HG02763 (cell line): Measurements from ENCODE around the gene CBX1.

Experiments
- ATAC-seq: cut with Tn5 transposase; IDR thresholded peaks from one replicate; pipeline ENCODE4 v1.9.1; 2021; ENCODE audit warnings: mild to moderate bottlenecking, moderate library complexity; ENCODE audit not compliant: unreplicated experiment

CBX1 gene

DNA sequence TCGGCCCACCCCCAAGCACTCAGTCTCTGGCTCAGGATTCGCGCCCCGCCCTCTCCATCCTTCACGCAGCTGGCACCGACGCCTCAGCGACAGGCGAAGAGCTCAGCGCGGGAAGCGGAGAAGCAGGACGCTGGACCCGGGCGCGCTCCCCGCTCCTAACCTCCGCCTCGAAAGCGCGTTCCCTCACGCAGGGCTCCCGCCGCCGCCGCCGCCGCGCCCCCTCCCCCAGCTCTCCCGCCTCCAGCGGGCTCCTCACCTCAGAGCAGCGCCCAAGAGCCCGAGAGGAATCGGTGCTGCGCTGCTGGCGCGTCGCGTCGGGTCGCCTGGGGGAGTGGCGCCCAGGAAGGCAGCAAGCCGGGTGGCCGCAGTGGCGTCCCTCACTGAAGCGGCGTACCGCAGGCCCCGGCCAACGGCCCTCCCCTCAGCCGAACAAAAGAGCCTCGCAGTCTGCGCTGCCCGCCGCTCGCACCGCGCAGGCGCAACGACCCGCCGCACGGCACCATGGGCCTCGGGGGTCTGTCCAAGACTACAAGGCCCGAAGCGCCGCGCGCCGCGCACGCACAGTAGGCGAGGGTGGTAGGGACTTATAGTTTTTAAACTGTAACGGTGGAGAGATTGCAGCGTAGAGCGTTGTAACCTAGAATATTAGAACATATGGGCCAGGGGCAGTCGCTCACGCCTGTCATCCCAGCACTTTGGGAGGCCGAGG, at the start of gene CBX1:
Gene CBX1, minus strand, starts transcription at position 467 of the 709 bp plus-strand sequence. CDS start 24,474 bp downstream, outside the sequence.
- ATAC-seq = peak; percentile 90

DNA sequence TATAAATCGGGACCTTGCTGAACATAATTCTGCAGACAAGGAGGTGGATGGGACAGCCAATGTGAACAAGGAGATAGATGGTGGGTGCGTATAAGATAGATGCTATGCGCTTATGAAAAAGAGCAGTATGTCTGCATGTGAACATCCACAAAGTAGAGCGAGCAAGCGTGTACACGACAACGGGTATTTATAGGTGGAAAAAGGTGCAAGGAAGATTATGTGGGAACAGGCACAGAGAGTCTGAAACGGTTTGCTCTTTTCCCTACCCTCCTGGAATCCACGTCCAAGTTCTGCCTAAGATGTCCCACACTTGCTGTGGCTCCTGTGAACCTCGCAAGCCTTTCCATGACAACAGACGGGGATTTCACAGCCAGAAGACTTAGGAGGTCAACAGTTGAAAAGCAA, 49.3 kb upstream of the CBX1 start:
- ATAC-seq = no peak

DNA sequence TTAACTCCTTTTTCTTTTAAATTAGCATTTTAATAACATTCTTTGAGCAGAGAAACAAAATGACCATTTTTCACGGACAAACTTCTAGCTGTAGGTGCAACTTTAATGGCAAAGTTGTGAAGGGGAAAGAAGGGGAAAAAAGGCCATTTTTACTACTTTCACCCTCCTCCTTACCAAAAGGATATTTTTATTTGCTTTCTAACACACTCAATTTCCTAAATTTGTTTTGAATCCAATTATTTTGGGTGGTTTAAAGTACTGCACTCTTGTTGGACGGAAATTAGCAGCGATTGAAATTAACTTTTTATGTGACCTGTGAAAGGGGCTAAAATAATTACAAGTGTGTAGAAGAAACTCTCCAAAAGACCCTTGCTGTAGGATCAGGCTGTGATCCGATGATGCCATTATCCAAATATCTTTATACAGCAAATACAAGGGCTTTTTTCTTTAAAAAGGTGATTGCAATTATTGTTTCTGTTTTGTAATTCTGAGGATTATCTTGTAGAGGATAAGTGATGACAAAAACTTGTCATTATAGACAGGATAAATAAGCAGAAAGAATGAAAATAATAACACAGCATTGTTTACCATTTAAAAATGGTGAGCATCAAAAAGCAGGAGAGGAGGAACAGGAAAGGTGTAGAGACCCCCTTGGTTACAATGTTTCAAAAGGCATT, 48.6 kb upstream of the CBX1 start:
- ATAC-seq = no peak

DNA sequence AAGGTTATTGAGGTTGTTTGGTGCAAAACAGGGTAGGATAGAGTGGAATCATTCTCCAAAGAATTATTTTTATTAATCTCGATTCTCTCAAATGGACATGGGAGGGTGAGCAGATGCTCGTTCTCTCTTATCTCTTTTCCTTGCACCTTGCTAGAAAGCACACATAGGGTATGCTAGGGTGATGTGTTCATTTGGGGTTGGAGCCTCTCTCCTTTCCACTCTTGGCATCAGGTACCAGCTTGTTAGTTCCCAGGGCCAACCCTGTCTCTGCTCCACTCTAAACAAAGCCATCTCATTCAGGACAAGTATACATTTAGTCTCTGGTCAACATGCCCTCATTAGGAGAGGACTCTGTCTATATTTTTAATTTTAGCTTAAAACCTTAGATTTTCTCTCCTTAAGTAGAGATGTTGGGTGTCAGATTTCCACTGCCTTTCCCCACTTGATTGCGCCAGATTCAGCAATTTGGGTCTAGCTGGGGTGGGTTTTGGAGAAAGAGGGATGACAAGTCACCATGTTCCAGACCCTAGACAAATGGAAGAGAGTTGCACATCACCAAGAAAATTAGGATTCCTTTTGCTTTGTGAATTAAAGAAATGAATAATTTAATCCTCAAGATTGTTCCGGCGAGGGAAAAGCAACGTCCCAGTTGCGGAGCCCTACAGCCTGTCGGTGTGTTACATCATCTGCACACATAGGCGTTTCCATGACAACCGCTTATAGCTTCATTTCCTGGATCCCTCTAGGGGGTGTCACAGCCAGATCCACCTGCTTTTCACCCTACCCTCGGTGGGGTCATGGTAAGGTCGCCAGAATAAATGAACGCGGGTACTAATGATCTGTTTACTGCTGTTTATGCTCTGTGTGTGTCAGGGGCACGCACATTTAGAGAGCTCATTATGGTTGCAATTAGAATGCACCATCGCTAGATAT, 47.8 kb upstream of the CBX1 start:
- no peak for ATAC-seq

DNA sequence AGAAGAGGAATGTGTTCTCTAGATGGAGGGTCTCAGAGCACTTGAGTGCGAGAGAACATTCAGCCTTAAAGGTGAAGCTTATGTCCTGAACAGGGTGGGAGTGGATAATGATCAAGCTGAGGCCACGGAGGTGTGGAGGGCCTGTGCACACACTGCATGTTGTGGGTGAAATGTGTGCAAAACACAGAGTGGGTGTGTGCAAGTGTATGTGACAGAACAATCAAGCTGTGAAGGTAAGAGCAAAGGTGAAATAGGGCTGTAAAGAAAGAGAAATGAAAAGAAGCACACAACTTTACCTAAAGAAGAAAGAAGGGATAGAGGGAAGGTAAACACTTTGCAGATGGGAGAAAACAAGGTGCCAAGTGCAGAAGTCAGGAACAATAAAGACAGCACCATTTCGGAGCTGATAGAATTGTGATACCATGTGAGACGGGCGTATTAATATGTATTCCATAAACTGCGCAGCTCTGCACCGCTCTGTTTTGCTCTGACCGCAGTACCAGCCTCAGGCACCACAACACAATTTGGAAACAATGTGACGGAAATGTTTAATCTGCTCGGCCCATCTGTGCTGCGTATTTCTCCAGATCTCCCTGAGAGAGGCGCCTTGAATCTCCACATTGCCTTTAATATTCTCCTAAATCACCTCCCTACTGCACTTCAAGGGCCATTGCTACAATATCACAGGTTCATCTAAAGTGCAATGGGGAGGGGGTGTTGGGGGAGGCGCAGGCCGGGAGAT, 46.9 kb upstream of the CBX1 start:
- no peak for ATAC-seq

DNA sequence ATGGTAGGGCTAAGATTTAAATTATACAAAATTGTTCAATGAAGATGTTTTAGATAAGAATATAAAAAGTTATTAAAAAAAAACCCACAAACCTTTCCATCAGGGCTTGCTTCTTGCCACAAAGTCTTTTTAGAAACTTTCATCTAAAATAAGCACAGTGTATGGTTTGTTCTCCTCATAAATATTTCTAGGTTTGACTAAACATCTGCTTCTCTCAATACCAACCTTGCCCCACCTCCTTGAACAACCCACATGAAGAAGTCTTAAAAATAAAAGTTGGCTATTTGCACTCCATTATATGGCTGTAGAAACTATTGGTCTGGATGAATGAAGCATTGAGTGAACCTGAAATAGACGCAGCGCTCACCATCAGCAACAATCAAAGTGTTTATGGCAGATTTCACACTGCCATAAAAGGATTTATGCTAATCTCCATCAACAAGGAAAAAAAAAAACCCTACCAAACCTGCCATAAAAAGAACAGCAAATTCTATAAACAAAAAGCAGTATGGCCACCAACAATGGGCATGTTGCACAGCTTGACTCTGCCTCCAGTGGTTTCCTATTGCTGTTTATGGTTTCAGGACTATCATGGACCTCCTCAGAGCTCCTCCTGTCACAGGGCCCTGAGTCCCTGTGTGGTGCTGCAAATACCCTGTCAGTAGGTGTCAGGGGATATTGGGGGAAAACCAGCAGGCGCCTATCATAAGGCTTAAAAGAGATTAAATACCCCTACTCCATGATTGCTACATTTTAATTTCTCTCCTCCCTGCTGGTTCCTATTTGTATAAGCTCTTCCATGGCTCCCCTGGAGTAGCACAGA, 43.9 kb upstream of the CBX1 start:
- ATAC-seq = no peak

DNA sequence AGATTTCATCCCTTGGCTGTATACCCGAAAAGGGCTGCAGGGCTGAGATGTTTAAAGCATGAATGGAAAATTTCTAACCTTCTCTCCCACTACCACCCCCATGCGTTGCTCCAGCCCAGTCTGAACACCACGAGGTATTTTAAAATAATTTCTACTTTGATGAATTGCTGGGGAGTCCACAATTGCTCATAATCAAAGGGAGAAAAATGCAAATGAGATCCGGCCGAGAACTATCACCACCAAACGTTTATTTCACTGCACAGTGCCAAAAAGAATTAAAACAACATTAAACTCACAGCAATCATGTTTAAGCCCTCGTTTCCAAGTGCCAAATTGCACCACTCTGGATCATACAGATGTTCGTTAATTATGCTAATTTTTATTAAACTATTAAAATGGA, 43.0 kb upstream of the CBX1 start:
- ATAC-seq = no peak

DNA sequence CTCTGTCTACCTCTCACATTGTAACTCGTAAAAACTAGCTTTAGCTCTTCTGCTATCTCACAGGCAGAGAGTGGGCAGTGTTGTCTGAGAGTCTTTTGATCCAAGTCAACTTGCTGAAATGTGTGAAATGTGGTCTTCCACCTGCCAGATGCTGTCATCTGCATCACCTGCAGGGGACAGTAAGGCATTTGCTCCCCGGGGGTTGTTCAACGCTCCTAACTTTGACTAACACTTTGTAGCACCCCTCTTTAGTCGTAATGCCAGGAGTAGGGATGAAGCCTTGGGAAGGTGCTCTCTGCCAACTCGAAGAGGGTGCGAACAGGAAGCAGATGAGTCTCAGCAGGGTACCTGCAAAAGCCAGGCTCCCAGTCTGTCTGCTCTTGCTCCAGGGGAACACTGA, 42.4 kb upstream of the CBX1 start:
- no peak for ATAC-seq

DNA sequence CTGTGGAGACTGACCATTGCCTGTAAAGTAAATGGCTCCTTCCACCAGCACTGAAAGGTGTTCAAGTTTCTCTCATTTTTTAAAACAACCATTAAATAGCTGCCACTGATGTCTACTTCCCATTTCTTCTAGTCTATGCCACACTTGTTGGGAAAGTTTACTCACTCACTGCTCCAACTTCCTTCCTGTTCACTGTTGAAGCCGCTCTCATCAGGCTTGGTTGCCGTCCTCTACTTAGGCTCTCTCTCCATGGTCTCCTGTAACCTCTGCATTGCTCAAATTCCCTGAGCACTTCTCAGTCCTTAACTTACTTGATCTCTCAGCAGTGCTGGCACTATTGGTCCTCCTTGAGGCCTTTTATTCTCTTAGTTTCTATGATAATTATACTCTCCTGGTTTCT, 38.7 kb upstream of the CBX1 start:
- no peak for ATAC-seq

DNA sequence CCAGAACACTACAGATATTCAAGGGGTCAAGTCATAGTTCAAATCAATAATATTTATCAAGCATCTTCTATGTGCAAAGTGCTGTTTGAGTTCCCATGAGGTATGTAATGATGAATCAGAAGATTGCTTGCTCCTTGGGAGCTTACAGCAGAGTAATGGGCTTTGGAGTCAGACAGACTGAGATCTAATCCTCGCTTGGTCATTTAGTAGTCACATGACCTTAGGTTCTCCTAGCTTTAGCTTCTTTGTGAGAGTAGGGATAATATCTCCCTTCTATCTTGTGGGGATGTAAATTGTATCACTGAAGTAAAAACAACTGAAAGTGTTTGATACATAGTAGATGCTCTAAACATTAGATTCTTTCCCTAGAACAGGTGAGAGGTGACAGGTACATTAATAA, 36.4 kb upstream of the CBX1 start:
- ATAC-seq = no peak

DNA sequence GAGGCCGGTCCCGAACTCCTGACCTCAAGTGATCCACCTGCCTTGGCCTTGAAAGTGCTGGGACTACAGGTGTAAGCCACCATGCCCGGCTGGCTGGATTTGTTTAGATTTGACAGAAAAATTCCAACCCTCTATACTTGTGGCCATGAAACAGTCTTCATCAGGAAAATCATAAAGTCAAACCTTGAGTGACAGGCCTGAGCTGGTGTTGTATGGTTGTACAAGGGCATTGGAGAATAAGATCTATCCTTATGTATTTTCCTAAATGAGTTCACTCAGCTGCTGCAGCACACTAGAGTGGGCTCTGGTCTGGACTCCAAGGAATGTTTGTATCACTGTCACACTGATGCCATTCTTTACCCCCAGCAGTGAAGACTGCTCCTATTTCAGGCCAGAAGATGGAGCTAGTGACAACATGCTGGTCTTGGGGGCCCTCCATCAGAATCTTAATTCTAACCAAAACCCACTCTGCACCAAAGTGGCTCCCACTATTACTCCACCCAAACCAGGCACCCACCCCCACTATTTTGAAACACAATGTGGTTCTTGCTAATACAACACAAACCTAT, 33.7 kb upstream of the CBX1 start:
- no peak for ATAC-seq

DNA sequence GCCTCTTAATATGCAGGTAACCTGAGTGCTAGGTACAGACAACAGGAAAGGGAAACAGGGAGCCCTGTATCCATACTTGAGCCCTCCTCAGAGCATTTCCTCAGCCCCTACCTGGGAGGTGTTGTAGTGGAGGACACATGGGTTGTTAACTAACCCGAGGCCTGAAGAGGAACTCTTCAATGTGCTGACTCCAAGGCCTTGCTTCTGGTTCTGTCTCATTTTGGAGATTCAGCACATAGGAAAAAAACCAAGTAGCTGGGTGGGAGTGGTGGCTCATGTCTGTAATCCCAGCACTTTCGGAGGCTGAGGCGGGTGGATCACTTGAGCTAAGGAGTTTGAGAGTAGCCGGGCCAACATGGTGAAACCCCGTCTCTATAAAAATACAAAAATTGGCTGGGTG, 31.1 kb upstream of the CBX1 start:
- no peak for ATAC-seq

DNA sequence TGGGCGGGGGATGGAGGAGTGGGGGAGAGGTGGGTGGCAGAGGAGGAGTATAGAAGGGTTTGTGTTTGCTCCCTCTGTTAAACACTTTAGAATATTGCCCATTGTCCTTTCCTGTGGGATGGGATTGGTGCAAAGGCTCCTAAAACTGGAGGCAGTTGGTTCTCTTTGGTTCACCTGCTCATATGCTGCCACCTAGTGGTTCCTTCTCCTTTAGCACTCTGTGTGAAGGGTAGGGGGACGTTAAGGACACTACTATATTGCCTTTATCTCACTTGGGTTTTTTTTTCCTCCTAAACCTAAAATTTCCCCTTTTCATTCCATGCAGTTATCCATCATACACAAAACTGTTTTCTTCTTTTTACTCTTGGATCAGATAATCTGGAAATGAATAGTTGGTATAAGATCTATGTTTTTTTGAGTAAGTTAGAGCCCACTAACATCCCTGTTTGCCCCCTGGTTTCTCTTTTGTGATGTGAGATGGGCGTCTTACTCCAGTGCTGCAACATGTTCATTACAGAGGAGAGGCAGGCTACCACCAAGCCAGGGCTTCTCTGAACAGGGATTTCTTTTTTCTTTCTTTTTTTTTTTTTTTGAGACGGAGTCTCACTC, 30.0 kb upstream of the CBX1 start:
- ATAC-seq = no peak

DNA sequence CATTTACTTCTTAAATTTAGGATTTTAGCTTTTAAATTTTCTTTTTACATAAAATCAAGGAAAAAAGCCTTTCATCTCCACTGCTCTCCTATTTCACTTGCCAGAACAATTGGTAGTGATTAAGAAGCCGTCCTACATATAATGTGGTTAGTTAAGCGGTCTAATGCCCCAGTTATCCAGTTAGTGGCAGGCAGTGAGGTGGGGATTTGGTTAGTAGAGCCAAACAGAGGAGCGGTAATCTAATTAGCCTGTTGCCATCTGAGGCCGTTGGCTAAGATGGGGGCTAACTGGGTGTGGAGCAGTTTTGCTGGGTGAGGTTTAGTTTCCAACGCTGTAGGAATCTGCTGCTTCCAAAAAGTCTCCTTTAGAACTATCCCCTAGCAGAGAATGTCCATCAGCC, 28.7 kb upstream of the CBX1 start:
- no peak for ATAC-seq

DNA sequence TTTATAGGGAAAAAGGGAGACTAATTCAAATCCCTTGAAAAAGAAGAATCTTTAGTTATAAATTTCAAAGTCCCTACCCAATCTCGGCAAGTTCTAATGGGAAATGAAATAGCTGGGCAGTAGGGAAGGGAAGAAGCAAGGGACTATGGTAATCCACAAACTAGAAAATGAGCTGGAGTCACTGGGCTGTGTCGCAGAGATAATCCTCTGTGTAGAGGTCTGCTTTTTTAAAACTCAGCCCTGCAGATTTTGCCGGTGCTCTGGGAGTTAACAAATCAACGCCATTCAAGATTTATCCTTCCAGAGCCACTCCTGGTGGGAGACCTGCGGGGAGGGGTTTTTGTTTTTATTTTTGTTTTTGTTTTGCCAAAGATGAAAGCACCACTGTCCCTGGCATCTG, 27.1 kb upstream of the CBX1 start:
- no peak for ATAC-seq

DNA sequence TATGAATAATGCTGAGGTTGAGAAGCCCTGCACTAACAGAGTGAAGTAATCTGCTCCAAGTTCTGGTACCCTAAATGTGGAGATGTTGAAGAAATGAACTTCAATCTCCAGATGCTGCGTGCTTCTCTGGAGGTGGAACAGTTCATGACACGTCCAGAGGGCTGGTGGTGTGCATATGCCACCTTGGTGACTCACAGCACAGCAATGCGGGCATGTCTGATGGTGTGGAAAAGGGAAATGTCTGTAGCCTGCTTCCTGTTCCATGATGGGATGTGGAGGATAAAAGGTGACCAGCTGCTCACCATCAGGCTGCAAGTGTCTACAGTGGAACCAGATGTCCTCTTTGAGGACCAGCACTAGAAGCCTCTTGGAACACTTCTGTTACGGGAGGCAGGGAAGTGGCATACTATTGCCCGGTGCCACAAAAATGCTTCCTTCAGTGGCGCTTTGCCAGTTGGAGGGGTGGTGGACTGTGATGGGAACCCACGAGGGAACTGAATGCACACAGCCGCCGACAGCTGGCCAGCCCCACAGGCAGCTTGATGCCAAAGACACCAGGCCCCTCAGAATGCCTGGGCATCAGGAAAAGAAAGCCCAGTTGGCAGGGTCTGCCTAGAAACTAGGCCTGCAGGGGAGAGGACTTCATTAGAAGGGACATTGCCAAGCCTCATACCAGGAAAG, 26.2 kb upstream of the CBX1 start:
- ATAC-seq = no peak

DNA sequence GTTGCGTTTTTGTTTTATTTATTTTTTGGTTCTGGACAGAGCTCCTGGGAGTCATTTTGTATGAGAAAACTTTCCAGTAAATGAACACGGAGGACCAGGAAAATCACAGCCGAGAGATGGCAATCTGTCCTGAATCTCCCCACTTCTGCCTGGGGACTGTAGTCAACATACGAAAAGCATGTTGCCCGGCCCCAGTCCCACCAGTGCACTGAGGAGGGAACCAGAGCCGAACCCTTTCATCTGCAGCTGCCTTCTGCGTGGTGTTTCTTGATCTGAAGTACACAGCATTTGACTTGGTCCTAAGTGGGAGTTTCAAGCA, 25.2 kb upstream of the CBX1 start:
- ATAC-seq = no peak

DNA sequence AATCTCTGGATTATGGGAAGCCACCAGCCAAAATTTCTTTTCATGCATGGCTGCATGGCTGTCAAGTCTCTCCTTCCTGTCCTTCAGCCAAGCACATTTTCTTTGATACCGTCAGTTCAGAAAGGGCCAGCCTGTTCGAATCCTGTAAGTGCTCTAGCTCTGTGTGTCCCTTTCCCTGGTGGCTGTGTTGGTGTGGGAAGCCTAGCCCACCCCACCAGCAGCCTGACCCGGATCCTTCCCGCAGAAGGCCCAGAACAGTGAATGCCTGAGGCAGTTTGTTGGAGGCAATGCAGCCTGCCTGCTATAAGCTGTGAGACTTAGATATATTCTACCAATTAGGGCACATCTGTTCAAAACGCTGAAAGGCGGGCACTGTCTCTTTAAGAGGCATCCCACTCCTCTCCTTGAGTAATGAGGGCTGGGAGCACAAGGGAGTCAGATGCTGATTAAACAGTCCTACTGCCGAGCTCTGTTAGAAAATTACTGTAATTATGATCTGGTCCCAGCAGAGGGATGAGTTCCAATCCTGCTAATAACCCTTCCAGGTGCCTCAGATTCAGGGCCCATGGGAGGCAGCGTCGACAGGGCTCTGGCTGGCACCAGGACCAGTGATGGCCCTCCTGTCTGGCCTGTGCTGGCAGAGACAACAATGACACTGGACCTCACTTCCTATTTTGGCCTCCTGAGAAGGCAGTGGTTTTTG, 24.7 kb upstream of the CBX1 start:
- ATAC-seq = no peak
